GM10266 (cell line): Measurements from ENCODE around the gene GALNT5.
A peak's percentile ranks its signal among the peaks of the same experiment; 100 is the strongest.

ENCODE experiments used
- DNase-seq: peaks from one replicate; pipeline ENCODE4 v3.0.0; 2012; ENCODE audit errors: extremely low spot score
- TF ChIP-seq, protein P1 (sequence below): IDR thresholded peaks from 2 replicates; pipeline ENCODE4 v1.5.1; 2012; ENCODE audit warnings: mild to moderate bottlenecking, low read depth; ENCODE audit not compliant: control insufficient read depth, insufficient read depth; ENCODE audit errors: missing control alignments

The GALNT5 gene

GRCh38 chr2:157304811-157305722 lies 47.6 kb downstream of the GALNT5 start:
- TF ChIP-seq, protein P1, sequence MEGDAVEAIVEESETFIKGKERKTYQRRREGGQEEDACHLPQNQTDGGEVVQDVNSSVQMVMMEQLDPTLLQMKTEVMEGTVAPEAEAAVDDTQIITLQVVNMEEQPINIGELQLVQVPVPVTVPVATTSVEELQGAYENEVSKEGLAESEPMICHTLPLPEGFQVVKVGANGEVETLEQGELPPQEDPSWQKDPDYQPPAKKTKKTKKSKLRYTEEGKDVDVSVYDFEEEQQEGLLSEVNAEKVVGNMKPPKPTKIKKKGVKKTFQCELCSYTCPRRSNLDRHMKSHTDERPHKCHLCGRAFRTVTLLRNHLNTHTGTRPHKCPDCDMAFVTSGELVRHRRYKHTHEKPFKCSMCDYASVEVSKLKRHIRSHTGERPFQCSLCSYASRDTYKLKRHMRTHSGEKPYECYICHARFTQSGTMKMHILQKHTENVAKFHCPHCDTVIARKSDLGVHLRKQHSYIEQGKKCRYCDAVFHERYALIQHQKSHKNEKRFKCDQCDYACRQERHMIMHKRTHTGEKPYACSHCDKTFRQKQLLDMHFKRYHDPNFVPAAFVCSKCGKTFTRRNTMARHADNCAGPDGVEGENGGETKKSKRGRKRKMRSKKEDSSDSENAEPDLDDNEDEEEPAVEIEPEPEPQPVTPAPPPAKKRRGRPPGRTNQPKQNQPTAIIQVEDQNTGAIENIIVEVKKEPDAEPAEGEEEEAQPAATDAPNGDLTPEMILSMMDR, result no peak
- no peak for DNase-seq

DNA sequence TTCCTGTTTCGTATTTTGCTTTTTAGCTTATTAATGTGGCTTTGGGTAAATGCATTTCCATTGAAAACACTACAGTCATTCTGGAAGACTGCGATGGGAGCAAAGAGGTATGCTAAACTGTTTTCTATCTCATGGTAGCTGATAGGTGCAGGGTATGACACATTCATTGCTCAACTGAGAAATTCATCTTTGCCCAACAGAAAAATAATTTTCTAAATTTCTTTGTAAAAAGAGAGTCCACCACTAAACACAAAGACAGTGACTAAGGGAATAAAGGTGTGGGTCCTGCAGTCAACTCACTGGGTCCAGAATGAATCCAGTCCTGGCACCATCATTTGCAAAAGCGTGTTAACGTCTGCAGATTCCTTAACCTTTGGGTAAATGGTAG lies 48.2 kb downstream of the GALNT5 start:
- TF ChIP-seq, protein P1, result no peak
- no peak for DNase-seq

- no peak for DNase-seq
- TF ChIP-seq, protein P1, result peak; percentile 11
Measured at GRCh38 chr2:157307021-157307420, 49.5 kb downstream of the GALNT5 start.

GRCh38 chr2:157309878-157310277 lies 52.4 kb downstream of the GALNT5 start:
- DNase-seq, result no peak
- TF ChIP-seq, protein P1, result no peak

- DNase-seq, result no peak
- TF ChIP-seq, protein P1, result no peak
Measured at GRCh38 chr2:157311706-157312105, 54.2 kb downstream of the GALNT5 start.

DNA sequence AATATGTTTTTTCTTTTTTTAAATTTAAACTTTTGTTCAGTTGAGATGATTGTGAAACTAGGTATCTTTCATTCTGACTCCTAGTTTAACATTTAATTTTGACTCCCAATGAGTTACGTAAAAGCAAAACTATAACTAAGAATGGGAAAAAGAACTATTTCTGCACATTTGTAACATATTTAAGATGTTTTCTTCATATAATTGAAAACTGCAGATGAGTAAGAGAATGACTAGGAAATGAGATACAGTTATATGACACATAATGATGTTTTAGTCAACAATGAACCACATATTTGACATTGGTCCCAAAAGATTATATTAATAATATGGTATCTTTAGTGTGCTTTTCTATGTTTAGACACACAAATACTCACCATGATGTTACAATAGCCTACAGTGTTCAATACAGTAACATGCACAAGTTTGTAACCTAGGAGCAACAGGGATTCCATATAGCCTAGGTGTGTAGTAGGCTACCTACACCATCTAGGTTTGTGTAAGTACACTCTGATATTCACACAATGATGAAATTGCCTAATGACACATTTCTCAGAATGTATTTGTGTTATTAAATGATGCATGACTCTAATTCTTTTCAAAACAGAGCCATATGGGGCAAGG lies 55.5 kb downstream of the GALNT5 start:
- DNase-seq, result no peak
- TF ChIP-seq, protein P1, result no peak

DNA sequence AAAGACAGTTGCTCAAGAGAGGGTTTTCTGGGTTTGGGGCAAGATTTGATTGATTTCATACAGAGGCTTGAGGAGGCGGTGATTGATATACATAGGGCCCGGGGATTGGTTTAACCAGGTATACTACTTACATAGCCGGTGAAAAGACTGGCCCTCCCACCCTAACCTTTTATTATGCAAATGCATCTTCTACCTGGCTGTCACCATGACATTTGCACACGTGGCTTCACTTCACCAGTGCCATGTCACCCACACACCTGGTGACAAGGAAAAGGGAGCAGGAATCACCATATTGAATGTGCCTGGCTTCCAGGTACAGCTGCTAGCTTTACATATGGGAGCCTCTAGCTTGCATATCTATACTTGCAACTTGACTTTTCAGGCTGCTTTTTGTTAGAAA lies 58.4 kb downstream of the GALNT5 start:
- TF ChIP-seq, protein P1, result no peak
- no peak for DNase-seq
